Spleen (tissue), 11 donors: ENCODE results near the gene EIF1AD. TPM values are rescaled to one million over a fixed set of nuclear protein-coding genes. Genes with fewer than 3 reads are reported as not detected.

Source experiments
- DNase-seq: peaks from one replicate; pipeline ENCODE4 v3.0.0-alpha.2; 2020
- H3K27ac ChIP-seq, 8 donors: fragments of 200-600 bp; sonication (generic) in 7 of 8; 1 replicate in 4 of 8; 2 replicates in 4 of 8; pipeline versions ENCODE4 v1.5.0 to v1.8.0; 2016 to 2021; ENCODE audit warnings: inconsistent platforms in 4 of 8, mild to moderate bottlenecking in 4 of 8, moderate library complexity in 1 of 8
- H3K27me3 ChIP-seq, 7 donors: fragments of 200-600 bp; sonication (generic) in 6 of 7; replicated peaks in 1 of 7; 1 replicate in 4 of 7; 2 replicates in 3 of 7; pipeline versions ENCODE4 v1.5.0 to v1.8.0; 2016 to 2021; ENCODE audit warnings: inconsistent platforms in 3 of 7, mild to moderate bottlenecking in 1 of 7
- H3K36me3 ChIP-seq, 6 donors: fragments of 200-600 bp; sonication (generic) in 5 of 6; 1 replicate in 4 of 6; 2 replicates in 2 of 6; pipeline versions ENCODE4 v1.5.0 to v1.8.0; 2016 to 2021; ENCODE audit warnings: inconsistent platforms in 2 of 6
- H3K4me1 ChIP-seq, 6 donors: fragments of 200-600 bp; sonication (generic) in 5 of 6; 1 replicate in 3 of 6; 2 replicates in 3 of 6; pipeline versions ENCODE4 v1.5.0 to v1.8.0; 2016 to 2021; ENCODE audit warnings: inconsistent platforms in 3 of 6
- H3K4me3 ChIP-seq, 8 donors: fragments of 200-600 bp; sonication (generic) in 7 of 8; 1 replicate in 4 of 8; 2 replicates in 4 of 8; pipeline versions ENCODE4 v1.5.0 to v1.8.0; 2016 to 2021; ENCODE audit warnings: inconsistent platforms in 4 of 8, mild to moderate bottlenecking in 4 of 8, moderate library complexity in 2 of 8
- H3K9me3 ChIP-seq, 8 donors: fragments of 200-600 bp; sonication (generic) in 7 of 8; 1 replicate in 4 of 8; 2 replicates in 4 of 8; pipeline versions ENCODE4 v1.5.0 to v1.8.0; 2016 to 2021; ENCODE audit warnings: inconsistent platforms in 4 of 8
- CTCF ChIP-seq, 11 experiments: fragments of 200-600 bp in 7 of 11; fragments of 450-650 bp in 4 of 11; sonication (generic) in 4 of 11; IDR thresholded peaks in 8 of 11; conservative IDR thresholded peaks in 3 of 11; 1 replicate in 7 of 11; 2 replicates in 4 of 11; pipeline versions ENCODE4 v1.4.0 to v1.8.0; 2016 to 2021; ENCODE audit warnings: antibody characterized with exemption in 11 of 11, inconsistent platforms in 4 of 11, mild to moderate bottlenecking in 1 of 11
- POLR2A ChIP-seq, 3 donors: fragments of 450-650 bp; IDR thresholded peaks; one replicate each; pipeline ENCODE4 v1.5.1; 2017; ENCODE audit warnings: antibody characterized with exemption in 3 of 3, mild to moderate bottlenecking in 1 of 3
- POLR2AphosphoS5 ChIP-seq, 3 donors: sonication (generic); formaldehyde crosslinking; IDR thresholded peaks; one replicate each; pipeline ENCODE4 v1.5.1; 2017; ENCODE audit warnings: antibody characterized with exemption in 3 of 3
- WGBS, 5 donors: extraction: QIAGEN DNeasy Blood & Tissue Kit in 3 of 5; methylation state at CpG; one replicate each; pipeline versions ENCODE4 v1.1.5 to v1.1.7; 2013 to 2018; 5-methylcytosine and 5-hydroxymethylcytosine counted together
- intact Hi-C: fragments of 100-400 bp; cut with DNase I; formaldehyde crosslinking; loops from one replicate; pipeline ENCODE4 v1.15.0; 2023; ENCODE audit warnings: low total_unique reads
- polyA plus RNA-seq, 3 donors: library from polyadenylated mRNA; stranded (reverse); fragments of 200-250 nt; gene quantifications; one replicate each; pipeline ENCODE4 v1.2.1, GENCODE V29; 2013
- total RNA-seq, 7 donors: library from RNA; depleted of rRNA in 3 of 7; stranded (reverse); fragments of >200 nt in 3 of 7; fragmentation: NEBNext Ultra II Directional in 4 of 7; extraction: Animal tissue kit (Norgen Biotek cat#: 25700) in 4 of 7; gene quantifications; one replicate each; pipeline versions ENCODE4 v1.1.0 to v1.2.1, GENCODE V29; 2016 to 2021
- donor health status: healthy with polysubstance abuse.
- donor health status: DM: no; HTN: no; CAD: no; lungs with moderate emphysema.
- donor health status: DM: no; HTN: no; CAD: no.
- donor health status: Bipolar disorder and iron deficiency.
- donor health status: healthy.
- donor health status: DM: no; HTN: no; CAD: no.
- donor health status: DM: yes; HTN: yes; CAD: no.

The EIF1AD gene
- total and polyA plus RNA-seq, 10 donors: 14.3 to 39.2 (median 29.5) TPM

GRCh38 chr11:65979261-65979759 lies 22.6 kb downstream of the EIF1AD start:
- 84 to 93% (median 91%) methylated on average over 10 of the region's 10 CpGs for WGBS, 5 donors
- TF ChIP-seq POLR2AphosphoS5 (IDR thresholded peaks at IDR 0.05): no peak
- peaks cover 0 to 42% (median 12%) of the 10 kb centered on the region in 6 donors for H3K4me1 ChIP-seq
- no peak for DNase-seq
- intact Hi-C loops: no loop called here
- no peaks in the 10 kb centered on the region for H3K9me3 ChIP-seq
- H3K27ac ChIP-seq: no peak overlapping the region
- H3K36me3 ChIP-seq: peaks cover 0 to 58% (median 44%) of the 10 kb centered on the region in 6 donors
- no peaks in the 10 kb centered on the region for H3K27me3 ChIP-seq
- H3K4me3 ChIP-seq: no peak overlapping the region

GRCh38 chr11:65978391-65979238 lies 23.3 kb downstream of the EIF1AD start:
- Histone ChIP-seq H3K27me3 (no peaks in the 10 kb centered on the region), H3K36me3 (peaks cover 0 to 63% (median 44%) of the 10 kb centered on the region in 6 donors), H3K9me3 (no peaks in the 10 kb centered on the region), H3K27ac (no peak overlapping the region), H3K4me1 (peaks cover 0 to 35% (median 11%) of the 10 kb centered on the region in 6 donors), H3K4me3 (no peak overlapping the region)
- intact Hi-C loops: no loop called here
- whole genome bisulfite sequencing, 5 donors: 92 to 96% (median 93%) methylated on average over 33 to 34 of the region's 34 CpGs
- no peak for DNase-seq
- no peak for TF ChIP-seq POLR2A (IDR thresholded peaks at IDR 0.05)
- peak in 1 of 3 donors; percentile 29 for TF ChIP-seq POLR2AphosphoS5 (IDR thresholded peaks at IDR 0.05)

DNA sequence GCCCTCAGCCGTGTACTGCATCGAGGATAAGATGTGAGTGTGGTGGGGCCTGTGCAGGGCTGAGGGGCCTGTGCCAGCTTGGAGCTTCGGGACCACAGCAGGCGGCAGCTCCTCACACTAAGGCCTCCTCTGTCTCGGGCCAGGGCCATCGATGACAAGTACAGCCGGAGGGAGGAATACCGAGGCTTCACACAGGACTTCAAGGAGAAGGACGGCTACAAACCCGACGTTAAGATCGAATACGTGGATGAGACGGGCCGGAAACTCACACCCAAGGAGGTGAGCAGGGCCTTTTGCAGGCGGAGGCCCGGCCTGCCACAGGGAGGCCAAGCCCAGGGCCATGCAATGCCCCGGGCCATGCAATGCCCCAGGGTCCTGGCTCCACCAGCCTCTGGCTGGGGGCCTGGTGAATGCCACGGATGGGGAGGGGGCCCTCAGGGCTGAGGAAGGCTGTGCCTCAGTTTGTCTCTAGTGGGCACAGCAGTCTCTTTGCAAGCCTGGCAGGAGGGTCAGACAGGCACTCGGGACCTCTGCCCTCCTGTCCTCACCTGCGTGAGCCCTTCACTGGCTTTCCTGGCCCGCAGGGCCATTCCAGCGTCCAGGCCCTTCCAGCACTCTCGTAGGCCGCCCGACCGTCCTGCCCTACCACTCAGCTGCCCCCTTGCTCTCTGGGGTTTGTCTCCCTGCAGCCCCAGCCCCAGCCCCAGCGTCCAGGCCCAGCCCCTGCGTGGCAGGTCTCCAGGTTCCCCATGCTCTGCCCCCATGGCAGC lies 24.2 kb downstream of the EIF1AD start:
- intact Hi-C loops: no loop called here
- Histone ChIP-seq H3K9me3 (no peaks in the 10 kb centered on the region), H3K36me3 (peaks cover 0 to 71% (median 50%) of the 10 kb centered on the region in 6 donors), H3K4me3 (no peak overlapping the region), H3K4me1 (peaks cover 0 to 29% (median 10%) of the 10 kb centered on the region in 6 donors), H3K27me3 (no peaks in the 10 kb centered on the region), H3K27ac (no peak overlapping the region)
- no peak for DNase-seq
- 93 to 96% (median 95%) methylated on average over 22 to 28 of the region's 29 CpGs for WGBS, 5 donors
- TF ChIP-seq POLR2A (IDR thresholded peaks at IDR 0.05): no peak
- peak in 1 of 3 donors; percentile 52 for TF ChIP-seq POLR2AphosphoS5 (IDR thresholded peaks at IDR 0.05)
- TF ChIP-seq CTCF (IDR thresholded peaks at IDR 0.05 in 8 of 11, conservative IDR thresholded peaks at IDR 0.05 in 3 of 11): no peak

GRCh38 chr11:65976216-65977176 lies 25.5 kb downstream of the EIF1AD start:
- peaks cover 0 to 84% (median 50%) of the 10 kb centered on the region in 6 donors for H3K36me3 ChIP-seq
- no peak for DNase-seq
- intact Hi-C loops: no loop called here
- H3K9me3 ChIP-seq: no peaks in the 10 kb centered on the region
- H3K27me3 ChIP-seq: no peaks in the 10 kb centered on the region
- no peak for TF ChIP-seq CTCF (IDR thresholded peaks at IDR 0.05 in 8 of 11, conservative IDR thresholded peaks at IDR 0.05 in 3 of 11)
- peak in 1 of 3 donors; percentile 50 for TF ChIP-seq POLR2AphosphoS5 (IDR thresholded peaks at IDR 0.05)
- 84 to 89% (median 87%) methylated on average over 42 to 43 of the region's 43 CpGs for WGBS, 5 donors
- H3K4me1 ChIP-seq: peaks cover 0 to 19% (median 6%) of the 10 kb centered on the region in 6 donors
- H3K4me3 ChIP-seq: no peak overlapping the region
- H3K27ac ChIP-seq: no peak overlapping the region
